Measurements from ENCODE around the gene PCSK5.
"Not testable (repeated sequence)": the region's sequence is repeated elsewhere in the genome, so short reads cannot be mapped to it uniquely, and the experiment has no call there.

Gene PCSK5

DNA sequence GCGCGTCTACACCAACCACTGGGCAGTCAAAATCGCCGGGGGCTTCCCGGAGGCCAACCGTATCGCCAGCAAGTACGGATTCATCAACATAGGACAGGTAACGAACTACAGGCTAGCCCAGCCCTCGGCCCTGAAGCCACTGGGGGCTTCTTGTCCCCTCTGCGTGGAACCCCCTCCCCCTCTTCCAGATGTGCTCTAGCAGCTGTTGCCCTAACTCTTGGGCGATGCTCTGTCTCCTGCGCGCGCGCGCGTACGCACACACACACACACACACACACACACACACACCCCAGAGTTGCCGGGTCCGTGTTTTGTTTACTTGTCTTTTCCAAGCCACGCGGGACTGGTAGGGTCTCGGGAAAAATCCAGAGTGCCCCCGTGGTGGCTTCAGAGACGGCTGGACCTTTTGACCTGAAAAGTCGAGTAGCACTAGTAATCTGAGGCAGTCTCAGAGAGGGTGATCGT is 836 bp downstream of the PCSK5 start:
- DNase-seq = no peak

DNA sequence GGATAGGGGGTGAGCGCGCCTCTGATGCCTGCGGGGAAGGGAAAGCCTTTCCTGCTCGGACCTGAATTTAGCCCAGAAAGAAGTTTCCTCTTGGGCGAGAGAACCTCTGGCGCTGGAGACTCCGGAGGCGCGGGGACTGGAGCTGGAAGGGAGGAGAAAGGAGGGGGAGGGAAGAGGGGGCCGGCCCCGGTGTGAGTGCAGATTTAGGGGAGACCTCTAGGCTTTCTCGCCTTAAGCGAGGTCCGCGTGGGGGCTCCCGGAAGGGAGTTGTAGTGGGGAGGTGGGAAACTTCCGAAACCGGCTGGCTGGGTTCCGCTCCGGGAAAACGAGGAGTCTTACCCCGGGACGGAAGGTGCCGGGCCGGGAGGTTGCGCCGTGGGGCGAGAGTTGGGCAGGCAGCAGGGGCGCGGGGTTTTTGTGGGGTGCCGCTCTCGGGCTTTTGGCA is 1.3 kb downstream of the PCSK5 start:
- DNase-seq = no peak

DNA sequence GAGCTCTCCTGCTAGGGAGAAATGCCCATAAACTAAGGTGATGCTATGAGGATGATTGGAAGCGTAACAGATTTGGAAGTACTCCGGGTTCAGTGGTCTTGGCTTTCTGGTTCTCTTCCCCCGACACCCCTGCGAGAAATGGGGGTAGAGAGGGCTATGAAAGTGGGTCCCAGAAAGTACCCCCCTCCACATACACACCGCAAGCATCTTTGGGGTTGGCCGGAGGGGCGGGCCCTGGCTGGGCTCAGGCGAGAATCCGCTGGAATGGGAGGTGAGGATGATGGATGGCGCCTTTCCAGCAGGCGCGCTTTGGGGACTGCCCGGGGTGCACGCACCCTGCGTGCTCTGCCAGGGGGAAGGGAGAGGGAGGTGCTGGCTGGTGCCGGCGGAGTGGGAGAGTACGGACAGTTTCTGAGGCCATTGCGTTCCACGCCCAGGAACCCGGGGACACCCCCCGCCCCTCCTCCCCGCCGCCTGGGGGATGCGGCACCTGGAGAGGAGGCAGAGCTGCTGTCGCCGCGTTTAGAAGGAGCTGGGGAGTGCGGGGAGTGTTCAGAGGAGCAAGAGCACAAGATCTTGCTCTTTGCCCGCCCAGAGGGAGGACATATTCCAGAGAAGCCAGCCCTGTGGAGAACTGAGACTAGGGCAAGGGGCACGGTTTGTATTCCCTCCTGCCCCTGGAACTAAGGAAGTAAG is 1.9 kb downstream of the PCSK5 start:
- DNase-seq = no peak

DNA sequence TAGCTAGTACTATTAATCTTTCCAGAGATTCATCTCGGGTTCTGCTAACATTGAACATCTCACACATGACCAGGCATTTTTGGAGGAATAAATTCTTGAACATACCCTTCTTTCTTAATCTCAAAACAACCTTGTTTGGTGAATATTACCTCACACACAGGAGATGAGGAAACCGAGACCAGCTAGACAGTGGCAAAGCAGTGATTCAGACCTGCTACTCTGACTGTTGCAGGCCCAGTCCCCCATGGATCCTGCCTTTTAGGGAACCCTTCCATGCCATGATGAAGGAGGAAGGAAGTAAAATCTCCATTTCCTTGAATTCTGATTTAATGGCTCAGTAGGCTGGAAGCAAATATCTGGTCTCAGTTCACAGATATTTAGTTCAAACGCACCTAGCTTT is 2.6 kb downstream of the PCSK5 start:
- no peak for DNase-seq

DNA sequence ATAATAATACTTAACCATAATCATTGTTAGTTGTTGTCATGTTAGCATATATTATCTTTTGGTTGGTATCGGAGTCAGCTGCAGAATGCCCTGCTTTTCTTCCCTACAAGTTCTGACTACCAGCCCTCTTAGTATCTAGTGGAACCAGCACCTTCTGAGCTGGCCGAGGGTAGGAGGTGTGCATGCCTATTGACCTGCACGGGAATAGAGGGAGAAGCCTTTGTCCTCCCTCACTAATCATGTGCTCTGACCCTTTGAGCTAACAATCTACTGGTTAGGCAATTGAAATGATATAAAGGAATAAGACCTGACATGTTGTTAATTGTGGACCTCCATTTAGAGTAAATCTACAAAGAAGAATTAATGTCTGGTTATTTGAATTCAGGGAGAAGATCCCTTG is 4.1 kb downstream of the PCSK5 start:
- no peak for DNase-seq

DNA sequence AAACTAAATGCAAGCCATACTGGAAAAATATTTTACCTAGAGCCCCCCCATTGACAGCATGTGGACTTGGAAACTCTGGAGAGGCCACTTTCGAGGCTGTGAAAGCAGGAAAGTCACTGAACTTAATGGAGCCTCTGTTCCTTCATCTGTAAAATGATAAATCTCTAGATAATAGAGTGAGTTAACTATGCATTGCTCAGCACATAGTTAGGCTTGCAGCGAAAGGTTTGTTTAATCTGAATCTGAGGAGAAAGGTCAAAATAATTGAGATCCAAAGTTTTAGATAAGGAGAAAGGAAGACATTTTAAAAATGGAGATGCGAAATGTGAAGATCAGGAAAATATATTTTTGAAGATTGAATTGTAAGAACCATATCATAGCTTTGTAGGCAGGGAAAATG is 4.6 kb downstream of the PCSK5 start:
- DNase-seq = no peak

DNA sequence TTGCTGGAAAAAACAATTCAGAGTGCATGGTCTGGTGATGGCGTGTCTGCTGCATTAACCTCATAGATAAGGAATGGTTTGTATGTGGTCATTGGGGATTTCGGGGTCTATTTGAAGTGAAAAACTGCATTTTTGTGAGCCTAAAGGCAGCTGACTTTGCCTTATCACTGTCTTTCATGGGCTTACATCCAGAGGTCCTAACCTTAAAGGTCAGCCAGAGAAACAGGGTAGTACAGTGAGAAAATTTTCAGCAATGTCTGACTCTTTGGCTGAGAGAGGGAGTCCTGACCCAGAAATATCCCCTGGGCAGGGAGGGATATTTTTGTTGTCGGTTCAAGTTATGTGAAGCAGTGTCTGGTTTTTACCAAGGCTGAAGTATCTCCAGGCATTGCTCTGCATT is 5.7 kb downstream of the PCSK5 start:
- no peak for DNase-seq

DNA sequence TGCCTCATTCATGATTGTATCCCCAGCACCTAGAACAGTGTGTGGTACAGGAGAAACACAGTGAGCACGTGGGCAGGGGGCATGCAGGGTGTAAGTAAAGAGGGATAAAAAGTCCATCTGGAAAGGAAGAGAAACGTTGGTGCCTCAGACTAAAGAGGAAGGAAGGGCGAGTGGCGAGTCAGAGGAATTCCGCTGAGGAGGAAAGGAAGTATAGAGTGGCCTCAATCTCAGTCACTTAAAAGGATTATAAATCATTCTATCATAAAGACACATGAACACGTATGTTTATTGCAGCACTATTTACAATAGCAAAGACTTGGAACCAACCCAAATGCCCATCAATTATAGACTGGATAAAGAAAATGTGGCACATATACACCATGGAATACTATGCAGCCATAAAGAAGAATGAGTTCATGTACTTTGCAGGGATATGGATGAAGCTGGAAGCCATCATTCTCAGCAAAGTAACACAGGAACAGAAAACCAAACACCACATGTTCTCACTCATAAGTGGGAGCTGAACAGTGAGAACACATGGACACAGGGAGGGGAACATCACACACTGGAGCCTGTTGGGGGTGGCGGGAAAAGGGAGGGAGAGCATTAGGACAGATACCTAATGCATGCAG is 10.5 kb downstream of the PCSK5 start:
- DNase-seq = not testable (repeated sequence)

DNA sequence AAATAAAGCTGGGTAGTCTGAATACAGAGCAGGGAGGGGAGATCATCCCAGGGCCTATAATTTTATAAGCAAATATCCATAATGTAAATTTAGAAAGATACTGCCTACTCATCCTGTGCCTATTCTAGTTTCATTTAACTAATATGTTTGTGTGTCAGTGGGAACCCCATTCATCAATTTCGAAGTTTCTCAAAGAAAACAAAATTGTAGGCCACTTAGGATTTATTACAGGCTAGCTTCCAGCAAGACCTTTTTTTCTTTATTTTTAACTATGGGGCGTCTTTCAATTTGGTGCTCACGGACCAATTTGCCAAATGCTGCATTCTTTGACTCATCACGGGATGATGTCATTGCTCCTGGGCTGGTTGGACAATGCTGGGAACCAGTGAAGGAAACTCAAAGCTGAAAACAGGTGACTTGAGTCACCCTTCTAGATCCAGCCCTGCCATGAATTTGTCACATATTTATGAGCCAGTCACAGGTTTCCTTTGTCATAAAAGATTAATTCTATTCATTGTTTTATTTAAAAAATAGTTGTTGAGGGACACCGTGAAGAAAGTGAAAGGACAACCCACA is 13.4 kb downstream of the PCSK5 start:
- no peak for DNase-seq

DNA sequence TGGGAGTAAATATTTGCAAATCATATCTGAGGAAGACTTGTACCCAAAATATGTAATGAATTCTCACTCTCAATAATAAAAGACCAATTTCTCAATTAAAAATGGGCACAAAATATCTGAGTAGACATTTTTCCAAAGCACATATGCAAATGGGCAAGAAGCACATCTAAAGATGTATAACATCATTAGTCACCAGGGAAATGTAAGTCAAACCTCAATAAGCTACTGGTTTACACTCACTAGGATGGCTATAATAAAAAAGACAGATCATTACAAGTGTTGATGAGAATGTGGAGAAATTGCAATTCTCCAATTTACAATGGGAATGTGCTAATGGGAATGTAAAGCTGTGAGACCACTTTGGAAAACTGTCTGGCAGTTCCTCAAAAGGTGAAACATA is 13.9 kb downstream of the PCSK5 start:
- no peak for DNase-seq

DNA sequence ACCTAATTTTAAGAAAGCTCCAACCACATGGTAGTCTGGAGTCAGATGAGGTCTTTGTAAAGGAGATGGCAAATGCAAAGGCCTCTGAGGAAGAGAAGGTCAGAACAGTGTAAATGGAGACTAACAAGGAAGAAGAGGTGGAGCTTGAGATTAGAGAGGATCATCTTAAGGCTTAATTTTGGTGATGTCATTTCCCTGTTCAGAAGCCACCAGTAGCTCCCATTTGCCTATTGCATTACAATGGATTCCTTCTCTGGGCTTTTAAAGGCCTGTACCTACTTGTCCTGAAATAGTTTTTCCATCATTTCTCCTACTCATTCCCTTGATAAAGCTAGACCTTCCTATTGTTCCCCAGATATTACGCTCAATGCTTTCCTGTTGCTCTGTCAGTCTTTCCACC is 16.1 kb downstream of the PCSK5 start:
- no peak for DNase-seq

DNA sequence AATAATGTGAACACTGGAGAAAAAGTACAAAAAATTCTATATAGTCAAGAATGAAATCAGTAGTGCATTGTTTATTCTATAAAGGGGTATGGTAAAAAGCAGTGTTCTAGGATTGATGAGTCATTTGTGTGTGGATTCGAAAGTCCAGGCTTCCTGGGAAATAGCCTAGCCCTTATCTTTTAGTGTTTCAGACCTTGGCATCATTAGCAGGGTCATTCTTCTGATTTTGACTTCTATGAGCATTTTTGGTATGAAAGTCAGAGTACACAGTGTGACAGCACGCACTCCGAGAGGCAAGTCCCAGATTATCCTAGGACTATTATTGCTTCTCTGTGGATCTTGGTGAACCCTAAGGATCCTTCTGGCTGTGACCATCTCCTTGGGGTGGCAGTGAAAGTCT is 16.9 kb downstream of the PCSK5 start:
- DNase-seq = no peak

DNA sequence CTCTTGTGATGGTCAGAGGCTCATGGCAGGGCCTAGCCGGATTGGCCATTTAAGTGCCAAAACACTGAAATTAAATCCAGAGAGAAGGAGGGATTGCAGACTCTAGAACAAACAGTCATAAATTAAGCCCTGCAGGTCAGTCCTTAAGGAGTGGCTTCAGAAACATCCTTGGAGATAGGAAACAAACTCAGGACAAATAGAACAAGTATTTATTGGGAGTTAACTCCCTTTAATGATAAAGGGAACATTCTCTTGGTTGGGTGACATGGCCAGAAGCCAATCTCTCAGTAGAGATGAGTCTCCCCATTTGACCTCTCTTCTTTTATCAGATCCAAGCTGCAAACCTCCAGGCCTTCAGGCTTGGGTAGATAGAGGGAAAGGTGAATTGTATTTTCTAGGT is 17.4 kb downstream of the PCSK5 start:
- DNase-seq = no peak

DNA sequence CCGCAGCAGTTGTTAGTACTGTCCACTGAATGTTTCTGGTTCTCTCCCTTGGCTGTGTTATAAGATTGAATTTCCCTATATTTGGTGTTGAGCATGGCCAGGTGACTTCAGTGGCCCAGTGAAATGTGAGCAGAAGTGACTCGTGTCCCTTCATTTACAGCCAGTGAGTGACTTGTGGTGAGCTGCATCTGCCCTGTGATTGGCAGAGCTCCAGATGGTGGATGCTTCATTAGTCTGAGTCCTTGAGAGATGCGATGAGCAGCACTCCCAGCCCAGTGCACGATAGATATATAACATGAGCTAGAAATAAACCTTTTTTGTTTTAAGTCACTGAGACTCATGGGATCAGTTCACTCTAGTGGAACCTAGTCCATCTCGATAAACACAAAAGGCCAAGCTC is 19.3 kb downstream of the PCSK5 start:
- DNase-seq = no peak

DNA sequence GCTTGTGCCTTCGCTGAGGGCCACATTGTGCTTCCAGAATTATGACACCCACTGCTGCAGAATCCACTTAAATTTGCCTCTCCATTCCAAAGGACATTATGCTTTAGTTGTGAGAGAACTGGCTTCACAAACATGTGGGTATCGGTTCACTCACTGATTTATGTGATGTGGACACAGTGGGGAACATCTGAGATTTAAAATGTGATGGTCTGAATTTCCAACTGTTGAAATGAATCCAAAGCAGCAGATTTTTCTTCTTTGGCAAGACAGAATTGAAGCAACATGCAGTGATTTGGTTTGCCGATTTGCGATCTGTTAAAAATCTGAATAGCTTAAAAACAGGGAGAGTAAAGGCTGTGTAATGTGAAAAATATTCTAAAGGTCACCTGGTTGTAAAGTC is 20.3 kb downstream of the PCSK5 start:
- DNase-seq = no peak

DNA sequence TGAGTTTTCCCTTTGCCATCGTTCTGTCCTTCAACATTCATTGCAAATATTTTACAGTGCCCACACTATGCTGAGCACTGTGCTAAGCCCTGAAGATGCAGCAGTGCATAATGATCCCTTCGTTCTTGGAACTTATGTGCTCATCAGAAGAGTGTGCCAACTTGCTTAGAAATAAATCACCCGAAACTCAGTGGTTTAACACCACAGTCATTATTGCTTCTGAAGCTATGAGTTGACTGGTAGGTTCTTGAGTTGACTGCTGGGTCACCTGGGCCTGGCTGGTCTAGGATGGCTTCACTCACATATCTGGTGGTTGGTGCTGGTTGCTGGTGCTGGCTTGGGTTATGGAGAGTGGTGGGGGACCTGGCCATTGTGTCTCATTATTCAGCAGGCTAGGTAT is 20.9 kb downstream of the PCSK5 start:
- DNase-seq = no peak

DNA sequence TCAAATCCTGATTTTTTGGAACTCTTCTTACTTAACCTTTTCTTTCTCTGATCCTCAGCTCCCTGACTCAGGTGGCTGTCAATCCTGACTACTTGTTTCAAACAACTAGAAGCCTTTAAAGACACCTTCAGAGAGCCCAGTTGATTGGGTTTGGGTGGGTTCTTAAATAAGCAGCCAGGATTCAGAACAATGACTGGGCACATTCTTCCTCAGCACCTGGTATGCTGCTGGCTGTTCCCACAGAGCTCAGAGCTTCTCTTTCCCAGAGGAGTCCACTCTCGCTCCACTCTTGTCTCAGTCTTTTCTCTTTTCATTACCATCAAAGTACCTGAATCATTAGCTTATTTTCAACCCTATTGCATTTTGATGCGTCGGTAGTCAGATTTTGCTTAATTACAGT is 22.5 kb downstream of the PCSK5 start:
- DNase-seq = no peak

DNA sequence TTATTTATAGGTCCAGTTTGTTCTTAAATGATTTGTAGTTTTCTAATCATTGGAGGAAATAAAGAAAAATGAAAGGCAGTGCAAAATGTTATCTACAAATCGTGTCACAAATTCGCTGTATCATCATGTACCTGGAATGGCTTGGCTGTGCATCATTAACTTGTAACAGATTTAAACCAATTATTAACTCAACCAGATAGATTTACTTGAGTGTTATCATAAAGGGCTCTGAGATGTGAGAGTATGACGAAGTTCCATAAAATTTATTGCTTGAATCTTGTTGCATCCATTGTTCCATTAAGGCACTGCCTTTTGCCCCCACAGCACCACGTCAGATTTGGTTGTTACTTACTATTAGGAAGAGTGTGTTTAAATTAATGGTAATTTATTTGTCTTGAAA is 23.5 kb downstream of the PCSK5 start:
- no peak for DNase-seq

DNA sequence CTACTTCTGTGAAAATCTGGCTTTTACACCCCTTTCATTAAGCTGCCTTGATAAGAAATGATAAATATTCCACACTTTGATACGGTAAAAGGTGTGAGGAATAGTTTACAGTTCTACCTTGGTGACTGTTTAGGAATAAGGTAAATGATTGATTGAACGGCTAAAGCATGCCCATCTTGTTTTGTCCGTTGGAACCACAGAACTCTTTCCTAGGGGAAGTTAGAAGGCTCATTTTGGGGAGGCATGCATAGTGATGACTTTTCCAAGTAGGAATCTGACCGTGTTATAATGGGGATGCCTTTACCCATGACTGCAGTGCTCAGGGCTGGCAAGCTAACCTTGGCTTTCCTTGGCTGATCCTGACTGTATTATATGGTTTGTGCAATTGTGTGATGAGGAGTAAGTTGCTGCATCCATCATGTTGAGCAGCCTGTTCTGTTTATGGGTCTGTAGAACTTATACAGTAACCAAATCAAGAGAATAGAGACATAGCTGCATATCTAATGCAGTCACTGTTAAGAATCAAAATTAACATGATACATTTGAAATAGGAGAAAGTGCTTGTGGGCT is 24.5 kb downstream of the PCSK5 start:
- no peak for DNase-seq

DNA sequence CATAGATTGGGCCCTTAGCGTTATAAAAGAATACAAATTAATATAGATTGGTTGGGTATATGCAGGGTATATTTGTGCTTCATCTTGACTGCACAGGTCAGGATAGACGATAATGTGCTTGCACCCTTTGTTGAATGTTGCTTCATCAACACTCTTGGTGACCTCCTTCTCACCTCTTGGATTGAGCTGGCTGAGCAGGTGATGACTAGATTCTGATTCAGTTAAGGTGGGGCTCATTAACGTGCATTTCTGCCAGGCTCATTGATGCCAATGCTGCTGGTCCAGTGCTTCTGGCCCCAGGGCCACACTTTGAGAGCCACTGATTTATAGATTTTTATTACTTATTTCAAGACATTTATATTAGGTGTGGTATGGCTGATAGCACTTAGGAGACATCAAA is 27.7 kb downstream of the PCSK5 start:
- no peak for DNase-seq

DNA sequence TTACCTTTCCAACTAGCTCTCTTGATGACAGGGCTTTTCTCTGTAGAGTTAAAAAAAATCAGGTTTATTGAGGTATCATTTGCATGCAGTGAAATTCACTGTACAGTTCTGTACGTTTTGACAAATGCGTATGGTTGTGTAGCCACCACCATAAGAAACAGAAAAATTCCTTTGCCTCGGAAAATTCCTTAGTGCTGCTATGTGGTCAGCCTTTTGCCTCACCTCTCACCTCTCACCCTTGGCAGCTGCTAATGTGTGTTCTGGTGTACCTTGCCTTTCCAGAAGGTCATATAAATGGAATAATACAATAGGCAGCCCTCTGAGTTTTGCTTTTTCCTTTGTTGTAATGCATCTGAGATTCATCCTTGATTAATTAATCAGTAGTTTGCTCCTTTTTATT is 28.4 kb downstream of the PCSK5 start:
- no peak for DNase-seq

DNA sequence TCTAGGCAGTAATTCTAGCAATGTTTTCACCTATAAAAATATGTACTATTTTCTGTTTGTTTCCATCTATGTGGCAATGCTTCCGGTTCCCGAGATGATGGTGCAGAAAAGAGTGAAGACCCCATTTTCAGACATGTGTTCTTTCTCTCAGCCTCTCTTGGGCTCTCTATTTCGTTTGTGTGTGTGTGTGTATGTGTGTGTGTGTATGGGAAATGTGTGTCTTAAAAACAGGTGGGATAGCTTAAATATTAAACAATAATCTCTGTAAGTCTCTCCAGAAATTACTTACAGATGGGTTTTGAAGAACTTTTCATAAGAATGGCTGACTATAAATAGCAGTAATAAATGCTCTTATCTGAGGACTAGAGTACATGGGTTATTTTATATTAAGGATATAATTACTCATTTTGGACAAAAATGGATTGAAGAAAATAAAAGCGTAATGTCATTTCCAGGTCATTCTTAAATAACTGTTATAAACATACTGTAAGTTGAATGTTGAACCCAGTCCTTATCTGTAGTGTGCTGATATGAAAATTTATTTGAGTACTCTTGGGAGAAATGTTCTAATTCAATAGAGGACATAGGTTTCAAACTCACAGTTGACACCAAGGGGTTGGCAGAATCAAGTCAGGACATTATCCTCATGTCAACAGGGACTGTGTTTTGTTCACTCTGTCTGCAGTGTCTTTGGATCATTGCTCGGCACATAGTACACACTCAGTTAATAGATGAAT is 31.1 kb downstream of the PCSK5 start:
- no peak for DNase-seq

DNA sequence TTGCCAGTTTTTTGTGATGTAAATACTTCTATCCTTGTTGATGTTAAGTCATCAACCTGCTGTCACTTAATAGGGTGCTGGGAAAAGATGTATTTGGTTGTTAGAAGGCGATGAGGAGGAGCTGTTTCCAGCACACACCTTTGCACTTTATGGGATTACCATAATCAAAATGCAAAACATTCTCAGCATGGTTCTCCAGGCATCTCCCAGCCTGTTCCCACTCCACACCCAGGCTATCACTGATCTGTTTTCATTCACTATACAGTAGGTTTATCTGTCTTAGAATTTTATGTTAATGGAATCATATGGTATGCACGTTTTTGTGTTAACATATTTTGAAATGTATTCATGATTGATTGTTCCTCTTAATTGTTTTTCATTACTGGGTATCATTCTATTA is 35.9 kb downstream of the PCSK5 start:
- no peak for DNase-seq

DNA sequence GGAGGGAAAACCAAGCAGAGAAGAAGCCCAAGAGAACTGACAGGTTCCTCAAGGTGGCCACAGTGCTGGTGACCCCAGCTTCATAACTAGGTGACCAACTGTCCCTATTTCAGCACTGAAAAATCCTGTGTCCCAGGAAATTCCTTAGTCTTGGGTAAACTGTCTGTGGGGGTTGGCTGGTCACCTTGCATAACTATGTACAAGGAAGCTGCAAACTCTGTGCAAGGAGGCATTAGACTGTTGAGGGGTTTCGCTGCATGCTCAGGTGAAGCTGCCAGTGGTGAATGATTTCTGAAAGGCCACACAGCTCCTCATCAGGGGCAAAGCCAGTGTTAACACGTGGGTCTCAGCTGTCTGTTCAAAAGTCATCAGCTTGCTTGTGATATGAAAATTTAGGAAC is 36.9 kb downstream of the PCSK5 start:
- DNase-seq = no peak

Data from NCI-H187 treated with DMSO at 0.1 percent for 48 hours (cell line).